Measurements from ENCODE around the gene IL11. TPM values are rescaled to one million over a fixed set of nuclear protein-coding genes. Genes with fewer than 3 reads are reported as not detected.
A peak's percentile ranks its signal among the peaks of the same experiment; 100 is the strongest.

Gene IL11
- total and polyA plus RNA-seq, 2 donors (not counting 1 experiment from before 2014, with no cell fraction given) = 0.66 to 1.2 TPM

DNA sequence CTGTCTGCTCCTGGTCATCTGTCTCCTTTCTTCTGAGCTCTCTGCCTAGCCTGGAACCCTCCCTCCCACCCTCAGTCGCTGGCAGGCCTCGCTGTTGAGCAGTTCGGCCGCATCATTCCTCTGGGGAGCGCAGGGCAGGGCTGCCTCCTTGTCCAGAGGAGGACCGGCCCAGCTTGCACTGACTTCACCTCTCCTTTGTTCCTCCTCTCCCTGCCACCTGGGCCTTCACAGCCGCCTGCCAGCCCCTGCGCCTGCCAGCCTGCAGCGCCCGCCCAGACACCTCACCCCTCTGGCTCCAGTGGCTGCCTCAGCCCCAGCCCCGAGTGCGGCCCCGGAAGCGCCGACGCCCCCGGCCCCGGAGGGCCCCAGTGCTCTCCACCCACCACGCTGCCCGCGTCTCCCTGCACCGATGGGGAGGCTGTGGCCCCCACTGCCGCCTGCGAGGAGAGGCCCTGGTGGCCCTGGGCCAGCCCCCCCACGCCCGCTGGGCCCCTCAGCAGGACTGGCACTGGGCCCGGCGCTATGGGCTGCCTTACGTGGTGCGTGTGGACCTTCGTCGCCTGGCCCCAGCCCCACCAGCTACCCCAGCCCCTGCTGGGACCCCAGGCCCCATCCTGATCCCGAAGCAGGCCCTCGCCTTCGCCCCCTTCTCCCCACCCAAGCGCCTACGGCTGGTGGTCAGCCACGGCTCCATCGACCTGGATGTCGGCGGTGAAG lies 23.4 kb downstream of the IL11 start:
- no peak for DNase-seq (ENCODE audit: low read depth in 2 of 2)
- no peaks in the 10 kb centered on the region for H3K9me3 ChIP-seq (ENCODE audit: control insufficient read depth, insufficient read depth, low read depth, low read length)
- no peak overlapping the region for H3K4me2 ChIP-seq (ENCODE audit: extremely low read depth, insufficient read depth, low read length)
- no peak for TF ChIP-seq EZH2 (IDR thresholded peaks at IDR 0.05; ENCODE audit: low read length, missing control alignments)
- TF ChIP-seq, protein P1, sequence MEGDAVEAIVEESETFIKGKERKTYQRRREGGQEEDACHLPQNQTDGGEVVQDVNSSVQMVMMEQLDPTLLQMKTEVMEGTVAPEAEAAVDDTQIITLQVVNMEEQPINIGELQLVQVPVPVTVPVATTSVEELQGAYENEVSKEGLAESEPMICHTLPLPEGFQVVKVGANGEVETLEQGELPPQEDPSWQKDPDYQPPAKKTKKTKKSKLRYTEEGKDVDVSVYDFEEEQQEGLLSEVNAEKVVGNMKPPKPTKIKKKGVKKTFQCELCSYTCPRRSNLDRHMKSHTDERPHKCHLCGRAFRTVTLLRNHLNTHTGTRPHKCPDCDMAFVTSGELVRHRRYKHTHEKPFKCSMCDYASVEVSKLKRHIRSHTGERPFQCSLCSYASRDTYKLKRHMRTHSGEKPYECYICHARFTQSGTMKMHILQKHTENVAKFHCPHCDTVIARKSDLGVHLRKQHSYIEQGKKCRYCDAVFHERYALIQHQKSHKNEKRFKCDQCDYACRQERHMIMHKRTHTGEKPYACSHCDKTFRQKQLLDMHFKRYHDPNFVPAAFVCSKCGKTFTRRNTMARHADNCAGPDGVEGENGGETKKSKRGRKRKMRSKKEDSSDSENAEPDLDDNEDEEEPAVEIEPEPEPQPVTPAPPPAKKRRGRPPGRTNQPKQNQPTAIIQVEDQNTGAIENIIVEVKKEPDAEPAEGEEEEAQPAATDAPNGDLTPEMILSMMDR (conservative IDR thresholded peaks at IDR 0.05 in 1 of 2, IDR thresholded peaks at IDR 0.05 in 1 of 2; ENCODE audit: low read depth in 1 of 2, low read length in 2 of 2) = no peak
- no peak overlapping the region for H2AFZ ChIP-seq (ENCODE audit: low read length)
- peaks cover 7% of the 10 kb centered on the region for H3K27me3 ChIP-seq (ENCODE audit: control insufficient read depth, insufficient read depth, low read length)
- peaks cover 2% of the 10 kb centered on the region for H3K36me3 ChIP-seq (ENCODE audit: control insufficient read depth, insufficient read depth, low read length)
- H4K20me1 ChIP-seq (ENCODE audit: control insufficient read depth, extremely low read depth, insufficient read depth, low read length) = no peaks in the 10 kb centered on the region
- peaks cover 2% of the 10 kb centered on the region for H3K4me1 ChIP-seq (ENCODE audit: control insufficient read depth, extremely low read depth, insufficient read depth, low read length)
- H3K79me2 ChIP-seq (ENCODE audit: control insufficient read depth, insufficient read depth, low read length) = no peaks in the 10 kb centered on the region
- no peak overlapping the region for H3K27ac ChIP-seq (ENCODE audit: insufficient read depth, low read length)
- H3K4me3 ChIP-seq (replicated peaks in 1 of 4; ENCODE audit: control extremely low read depth in 1 of 4, insufficient read depth in 1 of 4, low read depth in 3 of 4, low read length in 4 of 4) = no peak overlapping the region
- H3K9ac ChIP-seq (ENCODE audit: insufficient read depth, low read length) = no peak overlapping the region

DNA sequence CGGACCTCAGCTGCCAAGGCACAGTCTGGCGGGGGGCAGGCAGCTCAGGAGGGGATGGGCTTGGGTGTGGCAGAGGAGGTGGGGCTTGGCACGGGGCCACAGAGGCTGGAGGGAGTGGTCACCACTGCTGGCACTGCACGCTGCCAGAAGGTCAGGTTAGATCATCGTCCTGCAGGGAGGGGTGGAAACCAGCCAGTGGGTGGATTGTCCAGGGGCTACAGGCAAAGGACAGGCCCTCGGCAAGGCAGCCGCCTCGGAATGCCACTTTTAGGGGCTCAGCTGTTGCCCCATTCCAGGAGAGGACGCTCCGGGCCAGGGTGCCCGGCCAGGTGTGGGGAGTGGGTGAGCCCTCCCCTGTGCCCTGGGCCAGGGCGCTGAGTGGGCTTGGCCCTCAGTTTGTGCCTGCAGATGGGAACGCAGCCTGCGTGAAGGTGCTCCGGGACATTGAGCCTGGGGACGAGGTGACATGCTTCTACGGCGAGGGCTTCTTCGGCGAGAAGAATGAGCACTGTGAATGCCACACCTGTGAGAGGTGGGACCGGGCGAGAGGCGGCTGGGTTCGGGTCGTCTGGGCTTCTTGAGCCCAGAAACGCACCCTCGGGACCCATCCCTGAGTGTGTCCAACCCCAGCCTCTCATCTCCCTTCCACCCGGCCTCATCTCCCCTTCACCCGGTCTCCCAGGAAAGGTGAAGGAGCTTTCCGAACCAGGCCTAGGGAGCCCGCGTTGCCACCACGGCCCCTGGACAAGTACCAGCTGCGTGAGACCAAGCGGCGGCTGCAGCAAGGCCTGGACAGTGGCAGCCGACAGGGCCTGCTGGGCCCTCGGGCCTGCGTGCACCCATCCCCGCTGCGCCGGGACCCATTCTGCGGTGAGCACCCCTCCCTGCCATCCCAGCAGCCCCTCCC lies 24.2 kb downstream of the IL11 start:
- no peak for TF ChIP-seq EZH2 (IDR thresholded peaks at IDR 0.05; ENCODE audit: low read length, missing control alignments)
- TF ChIP-seq, protein P1 (conservative IDR thresholded peaks at IDR 0.05 in 1 of 2, IDR thresholded peaks at IDR 0.05 in 1 of 2; ENCODE audit: low read depth in 1 of 2, low read length in 2 of 2) = no peak
- Histone ChIP-seq H3K4me2 (ENCODE audit: extremely low read depth, insufficient read depth, low read length) (no peak overlapping the region), H3K9ac (ENCODE audit: insufficient read depth, low read length) (no peak overlapping the region), H2AFZ (ENCODE audit: low read length) (no peak overlapping the region), H3K79me2 (ENCODE audit: control insufficient read depth, insufficient read depth, low read length) (no peaks in the 10 kb centered on the region), H3K9me3 (ENCODE audit: control insufficient read depth, insufficient read depth, low read depth, low read length) (no peaks in the 10 kb centered on the region), H4K20me1 (ENCODE audit: control insufficient read depth, extremely low read depth, insufficient read depth, low read length) (no peaks in the 10 kb centered on the region), H3K27me3 (ENCODE audit: control insufficient read depth, insufficient read depth, low read length) (no peaks in the 10 kb centered on the region), H3K27ac (ENCODE audit: insufficient read depth, low read length) (no peak overlapping the region), H3K4me1 (ENCODE audit: control insufficient read depth, extremely low read depth, insufficient read depth, low read length) (peaks cover 5% of the 10 kb centered on the region), H3K36me3 (ENCODE audit: control insufficient read depth, insufficient read depth, low read length) (peaks cover 4% of the 10 kb centered on the region), H3K4me3 (replicated peaks in 1 of 4; ENCODE audit: control extremely low read depth in 1 of 4, insufficient read depth in 1 of 4, low read depth in 3 of 4, low read length in 4 of 4) (no peak overlapping the region)
- DNase-seq (ENCODE audit: low read depth in 2 of 2) = peak; percentile 41 to 46

DNA sequence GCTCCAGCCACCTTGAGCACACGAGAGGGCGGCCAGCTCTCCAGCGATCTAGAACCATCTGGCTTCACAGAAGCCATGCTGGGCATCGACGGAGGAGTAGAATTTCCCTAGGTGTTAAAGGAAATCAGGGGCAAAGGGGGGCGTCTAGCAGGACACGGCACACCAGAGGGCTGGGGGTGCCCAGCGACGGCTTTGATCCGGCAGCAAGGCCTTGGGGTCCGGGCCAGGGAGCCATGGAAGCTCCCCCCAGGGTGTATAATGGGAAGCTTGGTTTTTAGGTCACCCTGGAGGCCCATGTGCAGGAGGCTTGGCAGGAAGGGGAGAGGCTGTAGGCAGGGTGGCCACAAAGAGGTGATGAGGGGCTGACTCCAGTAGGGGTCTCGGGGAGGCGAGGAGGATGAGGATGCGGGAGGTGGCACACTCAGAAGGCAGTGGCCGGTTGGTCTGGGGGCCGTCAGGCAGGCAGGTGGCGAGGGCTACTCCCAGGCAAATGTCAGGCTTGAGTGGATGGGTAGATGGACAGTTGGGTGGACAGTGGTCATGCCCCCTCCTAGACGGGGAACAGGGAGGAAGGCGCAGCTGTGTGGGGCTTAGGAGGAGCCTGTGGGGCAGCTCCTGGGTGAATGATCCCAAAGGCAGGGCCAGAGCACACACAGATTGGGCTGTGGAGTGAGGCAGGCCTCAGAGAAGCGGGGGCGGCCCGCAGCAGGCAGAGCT lies 25.0 kb downstream of the IL11 start:
- H3K36me3 ChIP-seq (ENCODE audit: control insufficient read depth, insufficient read depth, low read length) = peaks cover 4% of the 10 kb centered on the region
- TF ChIP-seq EZH2 (IDR thresholded peaks at IDR 0.05; ENCODE audit: low read length, missing control alignments) = no peak
- TF ChIP-seq, protein P1 (conservative IDR thresholded peaks at IDR 0.05 in 1 of 2, IDR thresholded peaks at IDR 0.05 in 1 of 2; ENCODE audit: low read depth in 1 of 2, low read length in 2 of 2) = no peak
- H3K9ac ChIP-seq (ENCODE audit: insufficient read depth, low read length) = no peak overlapping the region
- no peaks in the 10 kb centered on the region for H4K20me1 ChIP-seq (ENCODE audit: control insufficient read depth, extremely low read depth, insufficient read depth, low read length)
- no peak overlapping the region for H2AFZ ChIP-seq (ENCODE audit: low read length)
- DNase-seq (ENCODE audit: low read depth in 2 of 2) = no peak
- H3K4me1 ChIP-seq (ENCODE audit: control insufficient read depth, extremely low read depth, insufficient read depth, low read length) = peaks cover 5% of the 10 kb centered on the region
- no peaks in the 10 kb centered on the region for H3K9me3 ChIP-seq (ENCODE audit: control insufficient read depth, insufficient read depth, low read depth, low read length)
- H3K4me3 ChIP-seq (replicated peaks in 1 of 4; ENCODE audit: control extremely low read depth in 1 of 4, insufficient read depth in 1 of 4, low read depth in 3 of 4, low read length in 4 of 4) = no peak overlapping the region
- no peaks in the 10 kb centered on the region for H3K79me2 ChIP-seq (ENCODE audit: control insufficient read depth, insufficient read depth, low read length)
- no peaks in the 10 kb centered on the region for H3K27me3 ChIP-seq (ENCODE audit: control insufficient read depth, insufficient read depth, low read length)
- H3K4me2 ChIP-seq (ENCODE audit: extremely low read depth, insufficient read depth, low read length) = no peak overlapping the region
- no peak overlapping the region for H3K27ac ChIP-seq (ENCODE audit: insufficient read depth, low read length)

All from fibroblast of lung (primary cell).